ENCODE measurements around the gene SLC6A20. TPM values are rescaled to one million over a fixed set of nuclear protein-coding genes. Genes with fewer than 3 reads are reported as not detected.

SLC6A20 gene
- total RNA-seq, 1 experiment from 2014 or later = 0.09 TPM

DNA sequence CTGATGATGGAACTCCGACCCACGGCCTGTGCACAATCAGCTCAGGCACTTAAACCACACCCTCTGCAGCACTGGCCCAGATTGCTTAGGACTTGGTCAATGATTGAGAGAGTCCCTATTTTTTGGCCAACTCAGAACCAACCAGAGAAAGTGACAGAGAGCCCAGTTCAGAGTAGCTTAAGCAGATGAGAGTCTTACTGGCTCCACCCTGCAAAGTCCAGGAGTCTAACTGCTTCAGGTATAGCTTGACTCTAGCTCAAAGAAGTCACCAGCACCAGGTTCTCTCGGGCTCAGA is 20.1 kb downstream of the SLC6A20 start:
- H2AFZ ChIP-seq (ENCODE audit: low read length) = no peak overlapping the region

More for the DNA sequence above, 20.1 kb downstream of the SLC6A20 start:
- Mint-ChIP-seq H3K27me3 (ENCODE audit: low read depth) (peaks cover 3% of the 10 kb centered on the region), H3K36me3 (ENCODE audit: insufficient read depth in 1 of 3, low read depth in 3 of 3) (no peaks in the 10 kb centered on the region; a peak in 1 of 7 replicates), H3K4me3 (no peak overlapping the region), H3K4me1 (peaks cover 17 to 20% of the 10 kb centered on the region in 2 experiments), H3K27ac (no peak overlapping the region; a peak in 1 of 7 replicates), H3K9me3 (no peaks in the 10 kb centered on the region; a peak in 1 of 5 replicates)
- Histone ChIP-seq H4K5ac (ENCODE audit: insufficient read length, low read depth, low read length) (no peak overlapping the region), H2BK15ac (ENCODE audit: low read depth, low read length) (no peak overlapping the region), H4K91ac (ENCODE audit: insufficient read length, low read depth, low read length) (no peak overlapping the region), H3K4ac (ENCODE audit: low read depth, low read length) (no peak overlapping the region), H2BK120ac (ENCODE audit: low read depth, low read length, poor library complexity, severe bottlenecking) (no peak overlapping the region), H4K20me1 (ENCODE audit: control insufficient read depth, insufficient read depth, insufficient read length) (no peaks in the 10 kb centered on the region), H3K14ac (ENCODE audit: insufficient read depth, low read length) (no peak overlapping the region), H3K27me3 (ENCODE audit: insufficient read depth, low read length) (0 out of 2 replicates have a peak, but pooled peaks cover 2% of the 10 kb centered on the region), H3K23me2 (ENCODE audit: insufficient read length, low read depth, low read length, poor library complexity, severe bottlenecking) (no peaks in the 10 kb centered on the region), H2AK5ac (ENCODE audit: insufficient read length, low read length) (no peak overlapping the region), H3T11ph (ENCODE audit: low read length) (no peak overlapping the region), H4K8ac (replicated peaks; ENCODE audit: insufficient read length, low read depth, low read length) (no peak overlapping the region), H3K27ac (ENCODE audit: insufficient read length, low read depth, low read length) (no peak overlapping the region), H3K23ac (ENCODE audit: insufficient read length, low read depth, low read length) (no peak overlapping the region), H3K9me3 (ENCODE audit: control insufficient read depth, low read depth, low read length) (no peaks in the 10 kb centered on the region), H3K4me1 (ENCODE audit: insufficient read depth, low read length) (no peaks in the 10 kb centered on the region), H2BK5ac (ENCODE audit: insufficient read length, low read length) (no peak overlapping the region), H3K79me1 (ENCODE audit: insufficient read depth, low read depth, low read length, poor library complexity, severe bottlenecking) (no peaks in the 10 kb centered on the region), H3K4me2 (ENCODE audit: insufficient read depth, insufficient read length, low read length) (no peak overlapping the region), H3K9ac (ENCODE audit: extremely low read depth, insufficient read length, low read length) (no peak overlapping the region), H2BK12ac (ENCODE audit: insufficient read length, low read depth, low read length) (no peak overlapping the region), H3K18ac (ENCODE audit: insufficient read length, low read depth, low read length) (no peak overlapping the region), H2BK20ac (ENCODE audit: low read depth, low read length, poor library complexity, severe bottlenecking) (no peak overlapping the region), H3K56ac (ENCODE audit: insufficient read length, low read depth, low read length) (no peak overlapping the region), H3K79me2 (ENCODE audit: insufficient read depth, low read length) (no peaks in the 10 kb centered on the region)
- no peak for DNase-seq
- TF ChIP-seq, protein P1, sequence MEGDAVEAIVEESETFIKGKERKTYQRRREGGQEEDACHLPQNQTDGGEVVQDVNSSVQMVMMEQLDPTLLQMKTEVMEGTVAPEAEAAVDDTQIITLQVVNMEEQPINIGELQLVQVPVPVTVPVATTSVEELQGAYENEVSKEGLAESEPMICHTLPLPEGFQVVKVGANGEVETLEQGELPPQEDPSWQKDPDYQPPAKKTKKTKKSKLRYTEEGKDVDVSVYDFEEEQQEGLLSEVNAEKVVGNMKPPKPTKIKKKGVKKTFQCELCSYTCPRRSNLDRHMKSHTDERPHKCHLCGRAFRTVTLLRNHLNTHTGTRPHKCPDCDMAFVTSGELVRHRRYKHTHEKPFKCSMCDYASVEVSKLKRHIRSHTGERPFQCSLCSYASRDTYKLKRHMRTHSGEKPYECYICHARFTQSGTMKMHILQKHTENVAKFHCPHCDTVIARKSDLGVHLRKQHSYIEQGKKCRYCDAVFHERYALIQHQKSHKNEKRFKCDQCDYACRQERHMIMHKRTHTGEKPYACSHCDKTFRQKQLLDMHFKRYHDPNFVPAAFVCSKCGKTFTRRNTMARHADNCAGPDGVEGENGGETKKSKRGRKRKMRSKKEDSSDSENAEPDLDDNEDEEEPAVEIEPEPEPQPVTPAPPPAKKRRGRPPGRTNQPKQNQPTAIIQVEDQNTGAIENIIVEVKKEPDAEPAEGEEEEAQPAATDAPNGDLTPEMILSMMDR (conservative IDR thresholded peaks at IDR 0.05) = no peak
- no CpG with 5 or more reads among the region's 3 CpGs for WGBS (ENCODE audit: extremely low coverage, insufficient read length, low lambda C conversion rate)
